GM11168 (cell line): ENCODE results near the gene MT1A.
"Not testable (repeated sequence)": the region's sequence is repeated elsewhere in the genome, so short reads cannot be mapped to it uniquely, and the experiment has no call there.

Experiments
- in situ Hi-C: fragments of 300-500 bp; cut with MboI; formaldehyde crosslinking; loops from one replicate; pipeline ENCODE4 v1.12.0; 2022; ENCODE audit warnings: low sequenced_read_pairs; ENCODE audit not compliant: unreplicated experiment

The MT1A gene

GRCh38 chr16:56647641-56648431 lies 9.4 kb downstream of the MT1A start:
- in situ Hi-C loops: no loop called here

GRCh38 chr16:56649271-56649670 lies 10.8 kb downstream of the MT1A start:
- in situ Hi-C loops: no loop called here

GRCh38 chr16:56649820-56650219 lies 11.4 kb downstream of the MT1A start:
- in situ Hi-C loops: no loop called here

- in situ Hi-C loops: no loop called here
Observed at GRCh38 chr16:56651586-56651985, 13.1 kb downstream of the MT1A start, which contains the start of gene MT1B. MT1B (plus strand) TSS chr16:56651886; CDS start chr16:56651954, 68 bp downstream.

- in situ Hi-C loops: no loop called here
Observed at GRCh38 chr16:56652600-56652999, 14.1 kb downstream of the MT1A start.

- in situ Hi-C loops: no loop called here
Observed at GRCh38 chr16:56653218-56653617, 14.8 kb downstream of the MT1A start.

GRCh38 chr16:56657555-56658326 lies 19.3 kb downstream of the MT1A start, which contains the start of gene MT1F:
MT1F (plus strand) TSS chr16:56657959; CDS start chr16:56658059, 100 bp downstream.
- in situ Hi-C loops: no loop called here

GRCh38 chr16:56658327-56658875 lies 19.9 kb downstream of the MT1A start:
- in situ Hi-C loops: no loop called here

GRCh38 chr16:56662357-56663354 lies 24.2 kb downstream of the MT1A start:
- in situ Hi-C loops: no loop called here

GRCh38 chr16:56664506-56664905 lies 26.0 kb downstream of the MT1A start:
- in situ Hi-C loops: no loop called here

- in situ Hi-C loops: not testable (repeated sequence)
Observed at GRCh38 chr16:56665286-56666261, 27.1 kb downstream of the MT1A start.

- in situ Hi-C loops: no loop called here
Observed at GRCh38 chr16:56667581-56668571, 29.4 kb downstream of the MT1A start, which contains the start of gene MT1G. MT1G (minus strand) TSS chr16:56668065; CDS start chr16:56667993, 72 bp downstream.

- in situ Hi-C loops: no loop called here
Observed at GRCh38 chr16:56669005-56669839, 30.8 kb downstream of the MT1A start, which contains the start of gene MT1H. MT1H (plus strand) TSS chr16:56669814; CDS start chr16:56669885, 71 bp downstream.

GRCh38 chr16:56669840-56670619 lies 31.6 kb downstream of the MT1A start:
- in situ Hi-C loops: no loop called here

- in situ Hi-C loops: no loop called here
Observed at GRCh38 chr16:56670620-56670934, 32.1 kb downstream of the MT1A start.

GRCh38 chr16:56671691-56672090 lies 33.2 kb downstream of the MT1A start:
- in situ Hi-C loops: not testable (repeated sequence)
